ENCODE results near the gene PROP1.
"Not testable (repeated sequence)": the region's sequence is repeated elsewhere in the genome, so short reads cannot be mapped to it uniquely, and the experiment has no call there.

Gene PROP1

DNA sequence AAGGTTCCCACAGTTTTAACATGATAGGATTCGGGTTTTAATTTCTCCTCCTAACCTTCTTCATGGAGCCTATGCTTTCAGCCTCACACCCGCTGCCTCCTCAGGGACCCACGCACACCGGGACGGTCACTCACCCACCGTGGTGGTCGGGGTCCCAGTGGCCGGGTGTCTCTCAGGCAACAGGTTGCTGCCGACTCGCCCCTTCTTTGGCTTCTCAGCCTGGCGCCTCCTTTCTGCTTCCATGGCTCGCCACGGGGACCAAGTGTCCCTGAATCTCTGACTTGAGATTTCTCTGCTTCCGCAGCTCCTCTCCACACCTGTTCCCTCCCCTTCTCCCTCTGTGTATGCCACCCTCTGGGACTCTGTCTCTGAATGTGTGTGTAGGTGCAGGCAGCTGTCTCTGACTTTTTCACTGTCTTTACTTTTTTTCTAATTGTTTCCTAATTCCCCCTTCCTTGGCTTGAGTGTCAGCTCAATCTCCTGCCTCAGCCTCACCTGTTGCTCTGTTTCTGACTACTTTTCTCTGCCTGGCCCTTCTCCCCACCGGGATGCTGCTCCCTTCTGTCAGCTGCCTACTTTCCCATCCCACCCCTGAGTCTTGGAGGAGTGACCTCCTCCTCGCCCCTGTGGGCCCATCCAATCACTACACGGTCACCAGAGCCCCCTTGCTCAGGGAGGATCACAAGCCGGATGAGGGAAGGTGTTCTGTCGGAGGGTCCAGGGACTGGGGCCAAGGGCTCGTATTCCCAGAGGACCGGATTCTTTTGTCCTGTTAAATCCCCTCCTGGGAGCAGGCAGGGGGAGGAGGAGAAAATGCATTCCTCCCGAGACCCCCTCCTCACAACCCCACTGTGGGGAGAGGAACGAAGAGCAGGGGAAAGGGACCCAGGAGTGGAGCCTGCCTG lies at the start of gene PROP1:
PROP1 (minus strand) TSS at position 552 of the 905 bp plus-strand sequence; CDS start at position 243, 309 bp downstream.
- no peak for DNase-seq

DNA sequence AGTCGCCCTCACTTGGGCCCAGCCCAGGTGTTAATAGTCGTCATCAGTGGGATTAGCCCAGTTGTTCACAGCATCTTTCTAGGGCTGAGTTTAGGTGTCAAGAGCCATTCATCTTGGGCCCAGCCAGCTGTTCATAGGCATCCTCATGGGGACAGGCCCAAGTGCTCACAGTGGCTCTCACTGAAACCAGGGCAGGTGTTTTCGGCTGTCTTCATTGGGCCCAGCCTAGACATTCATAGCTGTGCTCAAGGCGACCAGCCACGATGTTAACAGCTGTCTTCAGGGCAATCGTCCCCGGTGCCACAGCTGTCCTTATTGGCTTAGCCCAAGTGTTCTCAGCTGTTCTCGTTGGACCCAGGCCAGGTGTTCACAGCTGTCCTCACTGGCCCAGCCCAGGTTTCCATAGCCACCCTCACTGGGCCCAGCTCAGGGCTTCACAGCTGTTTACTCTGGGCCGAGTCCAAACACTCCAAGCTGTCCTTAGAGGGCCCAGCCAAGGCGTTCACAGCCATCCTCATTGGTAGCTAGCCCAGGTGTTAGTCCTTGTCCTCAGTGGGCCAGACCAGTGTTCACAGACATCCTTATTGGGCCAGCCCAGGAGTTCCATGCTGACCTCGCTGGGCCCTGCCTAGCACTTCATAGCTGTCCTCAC lies 23.5 kb upstream of the PROP1 start:
- DNase-seq = not testable (repeated sequence)

DNA sequence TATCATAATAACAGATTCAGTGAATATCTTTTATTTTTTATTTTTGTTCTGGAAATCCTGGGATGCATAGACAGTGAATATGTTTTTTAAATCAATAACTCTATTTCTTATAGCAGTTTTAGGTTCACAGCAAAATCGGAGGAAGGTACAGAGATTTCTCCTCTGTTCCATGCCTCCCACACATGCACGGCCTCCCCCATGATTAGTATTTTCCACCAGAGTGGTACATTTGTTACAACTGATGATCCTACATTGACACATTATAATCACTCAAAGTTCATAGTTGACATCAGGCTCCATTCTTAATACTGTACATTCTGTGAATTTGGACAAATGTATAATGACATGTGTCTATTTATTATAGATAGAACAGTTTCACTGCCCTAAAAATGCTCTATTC lies 16.7 kb upstream of the PROP1 start:
- DNase-seq = not testable (repeated sequence)

DNA sequence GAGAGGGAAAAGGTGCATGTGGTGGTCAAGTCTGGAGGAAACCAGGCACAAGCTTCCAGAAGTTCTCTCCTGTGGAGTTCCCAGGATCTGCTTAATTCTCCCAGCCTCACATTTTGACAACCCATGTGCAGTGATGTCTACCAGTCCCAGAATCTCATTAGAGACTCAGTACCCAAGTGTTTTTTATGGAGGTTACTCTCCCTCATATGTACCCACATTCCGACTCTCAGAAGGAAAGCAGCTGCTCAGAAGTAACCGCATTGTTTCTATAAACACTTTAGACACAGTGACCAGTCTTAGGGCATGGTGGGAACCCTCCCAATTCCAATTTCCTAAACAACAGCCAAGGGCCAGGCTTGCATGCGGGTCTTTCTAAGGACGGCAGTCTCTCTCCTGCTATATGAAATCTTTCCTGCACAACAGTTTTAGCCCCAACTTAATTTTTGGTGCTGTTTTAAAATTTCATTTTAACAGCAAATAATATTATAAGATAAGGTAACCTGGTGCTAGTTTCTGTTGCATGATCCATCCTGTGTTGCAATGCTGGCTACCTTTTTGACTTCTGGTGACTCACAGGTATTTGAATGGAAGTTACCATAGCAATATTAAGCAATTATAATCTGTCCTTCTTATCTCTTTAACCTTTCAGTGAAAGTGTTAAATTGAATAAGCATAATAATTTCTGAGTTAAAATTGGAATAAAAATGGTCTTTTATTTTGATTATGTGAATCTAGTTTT lies 15.9 kb upstream of the PROP1 start:
- not testable (repeated sequence) for DNase-seq

DNA sequence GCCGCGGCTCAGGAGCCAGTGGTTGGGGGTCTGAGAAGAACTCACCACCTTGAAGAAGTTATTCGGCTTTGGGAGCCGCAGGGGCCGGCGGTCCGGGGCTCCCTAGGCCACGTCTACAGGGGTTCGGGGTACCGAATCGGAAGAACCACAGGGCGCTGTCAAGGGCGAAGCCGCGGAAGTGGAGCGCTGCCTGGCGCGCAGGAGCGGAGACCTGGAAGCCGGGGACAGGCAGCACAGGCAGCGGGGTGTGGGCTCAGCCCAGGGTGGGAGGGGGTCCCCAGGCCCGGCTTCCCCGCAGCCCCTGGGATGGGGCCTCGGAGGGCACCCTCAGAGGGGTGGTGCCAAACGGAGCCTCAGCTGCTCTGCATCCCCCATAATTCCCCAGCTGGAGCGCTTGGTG lies 11.2 kb upstream of the PROP1 start:
- DNase-seq = not testable (repeated sequence)

DNA sequence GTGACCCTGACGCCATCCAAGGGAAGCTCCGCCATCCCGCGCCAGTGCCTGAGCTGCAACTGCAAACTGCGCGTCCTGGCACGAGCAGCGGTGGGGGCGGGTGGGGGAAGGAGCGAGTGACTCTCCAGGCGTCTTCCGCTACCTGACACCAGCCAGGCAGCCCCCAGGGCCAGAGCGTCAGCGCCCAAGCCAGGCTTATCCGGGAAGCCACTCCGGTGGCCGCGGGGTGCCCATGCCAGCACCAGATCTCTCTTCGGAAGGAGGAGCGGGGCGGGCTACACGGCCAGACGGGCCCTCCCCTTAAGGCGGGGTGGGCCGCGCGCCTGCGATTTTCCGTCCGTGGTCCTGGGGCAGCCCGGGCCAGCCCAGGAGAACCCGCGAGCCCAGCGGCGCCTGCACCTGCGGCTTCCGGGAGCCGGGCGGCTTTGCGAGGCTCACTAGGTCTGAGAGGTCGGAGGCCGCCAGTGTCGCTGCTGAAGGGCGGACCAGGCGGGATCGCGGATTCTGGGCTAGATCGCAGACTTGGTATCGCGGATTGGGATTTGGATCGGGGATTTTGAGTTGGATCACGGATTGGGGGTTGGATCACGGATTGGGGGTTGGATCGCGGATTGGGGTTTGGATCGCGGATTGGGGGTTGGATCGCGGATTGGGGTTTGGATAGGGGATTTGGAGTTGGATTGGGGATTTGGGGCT lies 10.6 kb upstream of the PROP1 start:
- not testable (repeated sequence) for DNase-seq

DNA sequence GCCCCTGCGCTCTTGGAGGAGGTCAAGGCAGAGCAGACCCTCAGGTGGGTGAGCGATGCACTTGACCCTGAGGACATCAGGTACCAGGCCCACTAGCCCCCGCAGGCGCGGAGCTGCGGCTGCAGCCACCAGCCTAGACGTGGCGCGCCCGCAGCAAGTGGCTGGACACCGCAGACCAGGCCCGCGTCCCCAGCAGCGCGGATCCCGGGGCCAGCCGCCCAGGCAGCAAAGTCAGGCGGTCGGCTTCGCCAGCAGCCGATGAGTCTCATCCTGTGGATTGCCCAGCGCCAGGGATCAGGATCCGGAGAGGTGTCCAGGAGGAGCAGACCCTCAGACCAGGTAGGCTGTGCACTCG lies 10.1 kb upstream of the PROP1 start:
- DNase-seq = not testable (repeated sequence)

DNA sequence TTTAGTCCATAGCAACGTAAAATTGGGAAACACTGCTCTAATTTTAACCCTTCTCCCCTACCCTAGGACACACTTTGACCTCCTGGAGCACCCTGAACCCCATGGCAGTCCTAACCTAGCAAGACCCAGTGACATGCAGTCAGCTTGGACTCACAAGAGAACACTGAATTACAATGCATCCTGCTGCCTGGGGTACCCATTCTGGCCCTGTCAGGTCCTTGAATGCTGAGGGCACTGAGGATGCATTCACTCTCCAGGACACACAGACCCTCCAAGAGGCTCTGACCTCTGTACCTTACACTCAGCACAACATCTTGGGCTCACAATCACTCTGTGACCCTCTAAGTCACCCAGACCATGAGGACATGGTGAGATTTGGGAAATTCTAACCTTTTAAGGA lies 1.8 kb upstream of the PROP1 start:
- DNase-seq = no peak

DNA sequence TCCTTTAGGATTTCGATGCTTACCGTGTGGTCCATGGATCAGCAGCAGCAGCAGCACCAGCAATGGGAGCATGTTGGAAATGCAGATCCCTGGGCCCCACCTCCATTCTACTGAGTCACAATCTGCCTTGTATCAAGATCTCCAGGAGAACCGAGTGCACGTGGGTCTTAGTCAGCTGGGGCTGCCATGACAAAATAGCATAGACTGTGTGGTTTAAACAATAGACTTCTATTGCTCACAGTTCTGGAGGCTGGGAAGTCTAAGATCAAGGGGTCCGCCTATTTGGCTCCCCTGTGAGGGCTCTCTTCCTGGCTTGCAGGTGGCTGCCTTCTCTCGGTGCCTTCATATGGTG lies 1.3 kb upstream of the PROP1 start:
- DNase-seq = no peak

DNA sequence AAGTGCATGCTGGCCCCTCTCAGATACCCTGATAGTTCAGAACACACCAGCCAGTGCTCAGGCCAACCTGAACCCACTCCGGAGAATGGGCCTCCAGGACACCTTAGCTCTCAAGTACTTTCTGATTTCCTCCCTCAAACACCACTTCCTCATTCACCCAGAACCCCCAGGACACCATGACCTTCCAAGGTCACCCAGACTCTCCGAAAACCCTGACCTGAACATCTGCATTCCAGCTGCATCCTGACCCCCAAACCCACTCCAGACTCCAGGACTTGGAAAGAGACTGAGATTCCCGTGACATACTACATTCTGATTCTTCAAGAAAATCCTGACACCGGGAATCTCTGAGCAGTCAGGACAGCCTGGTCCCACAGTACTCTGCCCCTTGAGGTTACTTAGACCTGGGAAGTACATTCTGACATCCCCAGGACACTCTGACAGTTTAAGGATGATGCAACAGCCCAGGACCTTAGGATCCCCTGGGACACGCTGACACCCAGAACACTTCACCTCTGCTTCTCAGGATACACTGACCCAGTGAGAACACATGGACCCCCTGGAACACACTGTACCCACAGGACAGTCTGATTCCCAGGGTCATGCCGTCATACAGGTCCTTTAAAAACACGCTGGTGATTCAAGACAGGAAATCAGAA lies 747 bp upstream of the PROP1 start:
- no peak for DNase-seq

DNA sequence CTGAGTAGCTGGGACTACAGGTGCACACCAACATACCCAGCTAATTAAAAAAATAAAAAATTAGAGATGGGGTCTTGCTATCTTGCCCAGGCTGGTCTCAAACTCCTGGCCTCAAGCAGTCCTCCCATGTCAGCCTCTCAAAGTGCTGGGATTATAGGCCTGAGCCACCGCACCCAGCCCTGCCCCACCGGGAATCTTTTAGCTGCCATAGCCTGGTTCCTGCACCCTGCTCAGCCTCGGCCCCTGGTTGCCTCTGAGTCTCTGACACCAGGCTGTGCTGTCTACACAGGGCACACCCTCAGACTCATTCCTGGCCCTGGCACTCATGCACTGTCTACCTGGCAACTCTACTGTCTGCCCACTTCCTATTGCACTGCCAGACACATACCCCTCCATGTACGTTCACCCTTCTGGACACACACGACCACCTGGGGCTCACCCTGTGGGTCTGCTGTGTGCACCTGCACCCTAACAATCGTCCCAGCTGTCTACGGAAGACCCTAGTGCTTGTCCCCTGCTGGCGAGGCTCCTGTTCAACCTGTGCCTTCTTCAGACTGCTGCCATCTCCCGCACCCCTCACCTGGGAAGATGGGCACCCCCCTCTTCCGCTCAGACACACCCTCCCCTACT lies 1.4 kb downstream of the PROP1 start:
- DNase-seq = no peak

DNA sequence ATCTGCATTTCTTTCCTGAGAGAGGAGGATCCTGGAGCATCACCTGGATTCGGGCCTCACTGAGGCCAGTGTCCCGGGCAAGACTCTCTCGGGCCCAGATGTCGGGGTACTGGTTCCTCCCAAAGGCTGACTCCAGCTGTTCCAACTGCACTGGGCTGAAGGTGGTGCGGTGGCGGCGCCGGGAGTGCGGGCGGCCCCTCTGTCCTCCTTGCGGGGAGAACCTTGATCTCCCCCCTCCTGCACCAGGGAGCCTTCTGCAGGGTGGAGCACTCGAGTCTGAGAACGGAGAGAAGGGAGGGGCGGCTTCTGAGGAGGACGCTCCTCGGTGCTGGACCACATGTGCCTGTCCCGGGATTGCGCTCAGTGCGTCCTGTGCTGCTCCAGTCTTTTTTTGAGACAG lies 2.0 kb downstream of the PROP1 start:
- DNase-seq = no peak

DNA sequence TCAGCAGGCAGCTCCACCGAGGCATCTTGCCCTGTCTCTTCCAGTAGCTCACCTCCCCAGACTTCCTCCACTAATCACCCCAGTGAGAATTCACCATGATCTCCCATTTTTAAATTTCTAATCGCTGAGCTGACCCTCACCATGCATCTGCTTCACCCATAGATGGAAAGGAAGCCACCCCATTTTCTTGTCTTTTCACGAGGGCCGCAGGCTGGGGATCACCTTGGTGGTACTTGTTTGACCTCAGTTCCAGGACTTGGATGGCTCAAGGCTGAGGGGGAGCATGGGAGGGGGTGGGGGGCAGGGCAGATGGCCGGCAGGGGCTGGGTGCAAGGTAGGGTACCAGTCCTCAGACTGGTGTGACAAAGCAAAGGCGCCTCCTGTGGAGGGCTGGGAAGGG lies 3.6 kb downstream of the PROP1 start:
- no peak for DNase-seq

DNA sequence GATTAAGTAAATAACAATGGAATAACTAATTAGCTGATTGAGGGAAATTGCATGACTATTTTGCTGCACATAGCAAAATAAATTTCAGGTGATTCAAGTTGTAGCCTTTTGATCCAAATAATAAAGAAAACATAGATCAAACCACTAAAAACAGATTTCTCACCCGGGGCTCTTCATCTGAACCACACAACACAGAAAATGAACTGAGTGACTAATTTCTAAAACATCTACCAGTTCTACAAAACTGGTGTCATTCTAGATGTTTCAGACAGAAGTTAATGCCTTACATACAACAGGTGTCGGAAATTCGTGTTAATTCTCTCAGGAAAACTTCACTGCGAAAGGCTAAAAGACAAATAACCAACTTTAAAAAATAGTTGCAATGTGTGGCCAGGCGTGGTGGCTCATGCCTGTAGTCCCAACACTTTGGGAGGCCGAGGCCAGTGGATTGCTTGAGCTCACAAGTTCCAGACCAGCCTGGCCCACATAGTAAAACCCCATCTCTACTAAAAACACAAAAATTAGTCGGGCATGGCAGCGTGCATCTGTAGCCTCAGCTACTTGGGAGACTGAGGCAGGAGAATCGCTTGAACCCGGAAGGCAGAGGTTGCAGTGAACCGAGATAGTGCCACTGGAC lies 6.9 kb downstream of the PROP1 start:
- DNase-seq = no peak

DNA sequence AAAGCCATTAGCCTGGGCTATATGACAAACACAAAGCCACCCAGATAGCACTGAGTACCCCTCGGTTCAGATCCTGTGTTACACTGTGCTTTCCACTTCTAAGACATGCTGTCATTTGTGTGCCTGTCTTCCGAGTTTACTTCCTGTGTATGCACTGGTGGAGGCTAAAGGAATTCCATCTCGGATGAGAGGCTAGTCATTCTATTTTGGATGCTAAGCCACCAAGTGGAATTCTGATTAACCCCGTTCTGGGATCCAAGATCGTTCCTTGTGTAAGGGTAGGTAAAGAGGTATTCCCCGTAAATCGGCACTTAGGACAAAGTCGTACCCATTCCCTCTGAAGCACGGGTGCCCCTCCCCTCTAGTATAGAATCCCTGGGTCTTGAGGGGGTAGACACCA lies 8.7 kb downstream of the PROP1 start:
- DNase-seq = no peak

DNA sequence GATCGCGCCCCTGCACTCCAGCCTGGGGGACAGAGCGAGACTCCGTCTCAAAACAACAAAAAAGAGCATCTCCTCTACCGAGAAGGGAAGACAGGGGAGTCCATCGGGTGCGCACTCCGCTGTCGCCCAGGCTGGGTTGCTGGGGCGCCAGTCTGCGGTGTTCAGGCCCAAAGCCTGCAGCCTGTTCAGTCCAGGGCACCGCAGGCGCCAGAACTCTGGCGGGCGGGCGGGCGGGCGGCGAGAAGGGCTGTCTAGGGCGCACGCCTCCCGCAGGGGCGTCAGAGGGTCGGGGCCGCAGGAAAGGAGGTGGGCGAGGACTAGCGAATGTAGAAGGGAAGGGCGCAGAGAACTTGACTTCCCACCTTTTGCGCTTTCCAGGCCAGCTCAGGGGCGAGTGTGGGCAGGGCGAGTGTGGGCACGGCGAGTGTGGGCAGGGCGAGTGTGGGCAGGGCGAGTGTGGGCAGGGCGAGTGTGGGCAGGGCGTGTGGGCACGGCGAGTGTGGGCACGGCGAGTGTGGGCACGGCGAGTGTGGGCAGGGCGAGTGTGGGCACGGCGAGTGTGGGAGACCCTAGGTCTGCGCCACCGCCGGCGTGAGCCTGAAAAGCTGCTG lies 10.5 kb downstream of the PROP1 start:
- DNase-seq = no peak

DNA sequence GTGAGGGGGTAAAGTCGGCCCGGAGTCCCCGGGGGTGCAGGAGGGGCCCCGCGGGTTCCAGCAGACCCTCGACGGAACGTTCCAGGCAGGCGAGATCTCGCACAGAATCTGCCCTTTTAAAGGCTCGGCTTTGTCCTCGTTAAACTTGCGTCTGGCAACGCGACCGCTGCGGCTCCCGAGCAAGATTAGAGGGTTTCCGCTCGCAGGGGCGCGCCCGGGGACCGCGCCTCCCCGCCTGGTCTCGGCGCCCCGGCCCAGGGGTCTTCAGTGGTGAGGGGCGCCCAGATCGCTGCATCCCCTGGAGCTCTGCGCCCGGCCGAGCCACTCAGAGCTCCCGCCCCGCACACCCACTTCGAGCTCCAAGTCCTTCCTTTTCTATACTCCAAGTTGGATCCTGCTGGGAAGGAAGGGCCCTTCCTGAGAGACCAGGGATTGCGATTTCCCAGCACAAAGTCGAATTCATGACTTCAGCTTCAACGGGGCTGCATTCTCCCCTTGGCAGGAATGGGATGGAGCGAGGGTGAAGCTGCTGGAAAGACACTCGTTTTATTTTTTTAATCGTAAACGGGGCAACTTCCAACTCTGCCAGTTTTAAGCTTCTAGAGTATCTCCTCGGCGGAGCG lies 11.3 kb downstream of the PROP1 start:
- no peak for DNase-seq

DNA sequence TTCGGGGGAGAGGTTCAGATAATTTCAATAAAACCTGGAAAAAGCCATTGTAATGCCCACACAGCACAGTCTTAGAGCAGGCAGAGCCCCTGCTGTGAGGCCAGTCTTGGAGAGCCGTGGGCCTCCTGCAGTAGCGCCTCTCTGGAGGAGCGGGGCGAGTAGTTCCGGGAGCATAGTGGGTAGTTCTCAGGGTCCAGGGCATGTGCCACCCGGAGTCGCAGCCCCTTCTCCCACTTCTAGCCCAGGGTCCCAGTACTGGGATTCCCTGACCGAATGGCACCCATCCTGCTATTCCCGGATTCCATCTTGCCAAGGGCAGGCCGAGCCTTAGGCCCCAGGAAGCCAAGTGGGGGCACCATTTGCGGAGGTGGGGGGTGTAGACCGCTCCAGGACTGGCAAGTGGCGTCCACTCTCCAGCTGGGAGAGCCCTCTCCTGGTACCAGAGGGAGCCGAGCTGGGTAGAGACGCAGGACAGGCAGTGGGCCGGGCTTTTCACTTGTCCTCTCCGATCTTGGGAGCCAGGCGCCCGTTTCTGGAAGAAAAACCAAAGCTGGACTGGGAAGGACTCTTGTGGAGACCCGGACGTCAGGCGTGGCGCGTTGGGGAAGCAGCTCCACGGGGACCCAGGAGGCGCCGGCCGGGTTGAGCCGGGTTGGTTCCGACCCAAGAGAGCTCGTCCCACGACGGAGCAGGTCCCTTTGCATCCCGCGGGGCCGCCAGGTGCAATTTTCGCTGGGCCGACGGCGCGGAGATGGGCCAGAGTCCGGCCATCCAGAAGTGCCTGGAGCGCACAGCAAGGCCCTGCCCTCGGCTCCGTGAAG lies 12.1 kb downstream of the PROP1 start:
- no peak for DNase-seq

DNA sequence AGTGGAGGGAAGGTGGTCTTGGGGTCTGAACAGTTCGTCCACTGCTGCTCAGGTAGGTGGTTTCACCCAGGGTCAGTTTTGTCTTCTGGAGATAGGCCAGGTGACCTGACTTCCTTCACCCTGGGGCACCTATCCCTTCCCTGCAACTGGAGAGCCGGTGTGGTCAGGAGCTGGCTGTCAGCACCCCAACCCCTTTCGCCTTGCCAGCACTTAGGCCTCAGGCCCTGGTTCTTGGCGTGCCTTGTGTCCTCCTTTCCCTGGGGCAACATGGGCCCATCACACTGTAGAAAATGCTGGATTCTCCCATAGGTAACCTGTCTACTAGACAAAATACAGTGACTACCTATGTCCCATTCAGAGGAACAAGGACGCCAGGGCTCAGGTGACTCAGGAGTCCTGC lies 13.1 kb downstream of the PROP1 start:
- DNase-seq = no peak
